Skin epidermis (tissue), 12 donors: ENCODE data around the gene RCL1.

ENCODE experiments used
- H3K27ac ChIP-seq, 21 experiments: fragments of 200-600 bp; sonication (generic) in 11 of 21; one replicate each; pipeline ENCODE4 v1.5.0; 2020; ENCODE audit warnings: mild to moderate bottlenecking in 3 of 21, inconsistent platforms in 2 of 21, moderate library complexity in 2 of 21
- H3K4me3 ChIP-seq, 7 experiments: fragments of 200-600 bp; sonication (generic) in 2 of 7; one replicate each; pipeline ENCODE4 v1.5.0; 2020; ENCODE audit warnings: inconsistent platforms in 2 of 7, mild to moderate bottlenecking in 2 of 7, moderate library complexity in 1 of 7

RCL1 gene

GRCh38 chr9:4836676-4837075, 43.9 kb downstream of the RCL1 start:
- H3K4me3 ChIP-seq = no peak overlapping the region
- peak overlapping the region in 1 of 21 experiments; percentile 11 for H3K27ac ChIP-seq

DNA sequence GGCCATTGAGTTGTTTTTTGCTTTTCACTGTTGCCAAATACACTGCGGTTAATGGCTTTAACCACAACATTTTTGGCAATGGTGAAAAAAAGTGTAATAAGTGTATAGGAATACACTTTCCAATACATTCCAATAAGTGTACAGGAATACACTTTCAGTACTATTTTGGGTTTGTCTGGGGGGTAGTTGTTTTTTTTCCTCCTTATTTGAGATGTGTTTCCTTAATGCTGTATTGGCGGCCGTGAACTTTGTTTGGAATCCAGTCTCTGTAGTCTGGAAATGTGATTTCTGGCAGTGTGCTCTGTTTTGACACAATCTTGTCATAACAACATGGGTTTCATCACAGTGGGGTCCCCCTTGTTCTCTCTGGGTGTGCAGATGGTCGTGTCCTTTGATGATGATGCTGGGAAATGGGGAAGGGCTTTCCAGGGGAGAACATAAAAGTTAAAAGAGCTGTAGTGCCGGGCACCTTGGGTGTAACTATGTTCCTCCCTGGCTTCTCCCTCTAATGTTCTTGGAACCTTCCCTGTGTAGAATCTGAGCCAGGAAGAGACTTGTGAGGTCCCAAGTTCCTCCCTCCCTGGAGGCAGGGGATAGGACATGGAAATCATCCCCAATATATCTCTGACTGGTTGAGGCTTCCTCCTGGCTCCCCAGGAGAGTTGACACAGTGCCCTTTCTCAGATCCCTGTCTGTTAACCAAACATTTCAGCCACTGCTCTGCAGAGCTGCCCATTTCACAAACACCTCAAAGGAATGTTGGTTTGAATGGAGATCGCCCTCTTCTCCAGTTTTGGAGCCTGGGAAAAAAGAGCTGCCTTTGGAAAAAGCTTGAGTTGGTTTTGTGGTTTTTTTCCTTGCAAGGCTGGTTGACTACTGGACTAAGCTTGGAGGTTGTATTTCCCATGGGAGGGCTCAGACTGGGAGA, 44.8 kb downstream of the RCL1 start:
- Histone ChIP-seq H3K27ac (peak overlapping the region in 3 of 21 experiments; percentile 34 to 59 (median 37)), H3K4me3 (no peak overlapping the region)

GRCh38 chr9:4838189-4838546, 45.4 kb downstream of the RCL1 start:
- peak overlapping the region in 2 of 21 experiments; percentile 34 to 37 for H3K27ac ChIP-seq
- H3K4me3 ChIP-seq = no peak overlapping the region

DNA sequence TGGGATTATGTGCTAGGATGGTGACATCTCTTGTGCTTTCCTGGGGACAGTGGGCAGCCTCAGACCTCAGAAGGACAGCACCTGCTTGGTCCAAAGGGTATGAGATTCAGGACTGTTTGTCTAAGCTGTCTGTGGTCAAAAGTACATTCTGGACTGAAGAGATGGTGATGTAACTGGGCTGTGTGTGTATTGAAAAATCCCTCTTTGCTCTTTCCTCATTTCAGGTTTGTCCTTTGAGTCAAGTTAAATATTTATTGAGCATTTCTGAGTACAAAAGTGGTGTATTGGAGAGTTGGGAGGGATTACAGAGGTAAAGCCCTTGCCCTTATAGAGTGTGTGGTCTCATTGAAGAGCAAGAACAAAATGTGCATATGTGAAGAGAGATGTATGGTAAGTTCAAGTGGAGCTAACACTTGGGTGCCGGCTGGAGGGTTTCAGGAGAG, 46.7 kb downstream of the RCL1 start:
- H3K27ac ChIP-seq = no peak overlapping the region
- no peak overlapping the region for H3K4me3 ChIP-seq

DNA sequence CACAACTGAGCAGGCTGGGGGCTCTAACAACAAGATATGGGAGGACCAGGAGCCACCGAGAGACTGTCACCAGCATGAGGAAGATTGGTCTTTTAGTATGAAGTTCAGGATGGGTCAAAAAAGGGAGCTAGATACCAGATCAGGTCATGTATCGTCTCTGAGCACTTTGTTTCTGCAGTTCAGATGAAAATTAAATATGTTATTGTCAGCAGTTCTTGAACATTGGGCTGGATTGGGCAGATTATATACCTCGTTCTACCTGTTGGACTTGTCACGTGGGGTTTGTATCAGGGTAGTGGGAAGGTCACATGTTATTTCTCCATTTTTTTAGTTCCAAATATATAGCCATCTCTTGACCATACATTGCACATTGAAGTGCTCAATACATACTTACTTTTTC, 47.3 kb downstream of the RCL1 start:
- no peak overlapping the region for H3K27ac ChIP-seq
- H3K4me3 ChIP-seq = no peak overlapping the region

GRCh38 chr9:4842213-4842612, 49.5 kb downstream of the RCL1 start:
- H3K4me3 ChIP-seq = no peak overlapping the region
- H3K27ac ChIP-seq = no peak overlapping the region

DNA sequence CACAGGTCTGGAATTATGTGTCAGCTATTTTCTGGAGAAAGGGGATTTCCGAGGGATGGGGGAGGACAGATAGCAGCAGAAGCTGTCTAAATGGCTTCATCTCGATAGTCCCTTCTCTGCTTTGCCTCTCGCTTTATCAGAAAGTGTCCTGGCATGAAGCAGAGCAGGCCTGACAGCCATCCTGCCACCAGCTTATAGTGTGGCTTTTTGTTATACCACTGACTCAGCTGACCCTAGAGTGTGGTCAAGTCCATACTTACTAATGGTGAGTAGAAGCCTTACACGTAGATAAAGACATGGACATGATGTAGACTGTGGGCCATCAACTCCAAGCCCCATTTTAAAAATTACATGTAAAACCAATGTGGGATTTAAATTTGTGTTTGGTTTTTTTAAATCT, 50.0 kb downstream of the RCL1 start:
- Histone ChIP-seq H3K4me3 (no peak overlapping the region), H3K27ac (no peak overlapping the region)

GRCh38 chr9:4844056-4844838, 51.5 kb downstream of the RCL1 start:
- H3K4me3 ChIP-seq = no peak overlapping the region
- H3K27ac ChIP-seq = no peak overlapping the region

- H3K27ac ChIP-seq = no peak overlapping the region
- no peak overlapping the region for H3K4me3 ChIP-seq
Measured at GRCh38 chr9:4849369-4849768, 56.6 kb downstream of the RCL1 start.

DNA sequence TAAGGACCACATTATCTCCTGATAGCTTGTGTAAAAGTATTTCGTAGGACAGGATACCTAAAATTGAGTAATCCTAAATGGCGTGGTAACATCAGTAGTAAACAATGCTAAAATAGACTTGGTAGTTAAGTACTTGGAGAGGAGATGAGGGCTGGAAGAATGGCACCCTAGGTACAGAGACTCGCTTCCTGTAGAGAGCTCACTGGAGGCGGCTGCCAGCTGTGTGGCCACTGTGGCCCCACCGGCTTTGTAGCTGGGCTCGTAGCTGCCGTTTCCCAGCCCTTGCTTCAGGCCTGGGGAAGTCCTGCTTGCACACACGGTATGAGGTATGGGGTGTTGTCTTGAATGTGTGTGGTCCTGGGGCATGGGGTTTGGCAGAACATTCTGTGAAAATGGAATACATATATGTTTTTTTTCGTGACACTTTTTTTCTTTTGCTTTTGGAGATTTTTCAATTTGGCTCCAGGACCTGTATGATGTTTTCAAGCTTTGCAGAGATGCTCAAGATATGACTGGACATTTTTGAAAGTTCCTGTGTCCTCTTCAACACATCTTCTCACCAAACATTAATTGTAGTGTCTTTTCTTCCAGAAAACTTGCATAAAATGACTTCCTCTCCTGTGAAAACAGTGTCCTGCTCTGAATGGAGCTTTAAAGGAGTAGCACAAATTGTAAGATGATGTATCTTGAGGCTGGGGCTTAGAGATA, 58.0 kb downstream of the RCL1 start:
- H3K27ac ChIP-seq = peak overlapping the region in 1 of 21 experiments; percentile 22
- no peak overlapping the region for H3K4me3 ChIP-seq

DNA sequence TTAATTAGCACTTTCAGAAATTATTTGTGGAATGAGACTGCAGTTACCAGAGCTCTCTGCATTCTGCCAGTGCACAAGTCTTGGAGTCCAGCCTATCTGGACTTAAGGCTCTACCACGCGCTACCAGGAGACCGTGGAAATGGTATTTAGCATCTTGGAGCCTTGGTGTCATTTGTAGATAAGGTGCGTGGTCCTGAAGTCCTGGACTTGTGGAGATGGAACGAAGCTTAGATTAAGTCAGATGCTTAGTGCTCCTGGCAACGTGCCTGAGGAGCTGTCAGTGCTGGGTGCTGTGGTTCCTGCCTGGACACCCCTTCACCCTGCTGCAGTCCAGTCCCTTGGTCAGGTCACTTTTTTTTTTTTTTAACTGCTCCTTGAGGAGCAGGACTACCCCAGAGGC, 59.7 kb downstream of the RCL1 start:
- Histone ChIP-seq H3K27ac (no peak overlapping the region), H3K4me3 (no peak overlapping the region)

DNA sequence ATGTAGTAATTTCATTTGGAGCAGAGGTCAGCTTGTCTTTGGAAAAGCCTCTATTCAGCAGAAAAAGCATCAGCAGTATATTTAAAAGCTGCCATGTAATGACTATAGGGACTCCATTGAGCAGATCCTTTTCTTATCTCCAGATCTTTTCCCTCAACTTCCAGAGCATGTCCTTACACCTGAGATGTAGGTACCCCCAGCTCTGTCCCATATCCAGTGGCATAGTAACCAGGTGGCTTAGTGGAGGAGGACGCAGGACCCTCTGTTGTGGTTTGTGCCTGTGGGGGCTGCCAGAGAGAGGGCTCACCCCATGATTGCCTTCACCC, 61.5 kb downstream of the RCL1 start:
- no peak overlapping the region for H3K27ac ChIP-seq
- H3K4me3 ChIP-seq = no peak overlapping the region

DNA sequence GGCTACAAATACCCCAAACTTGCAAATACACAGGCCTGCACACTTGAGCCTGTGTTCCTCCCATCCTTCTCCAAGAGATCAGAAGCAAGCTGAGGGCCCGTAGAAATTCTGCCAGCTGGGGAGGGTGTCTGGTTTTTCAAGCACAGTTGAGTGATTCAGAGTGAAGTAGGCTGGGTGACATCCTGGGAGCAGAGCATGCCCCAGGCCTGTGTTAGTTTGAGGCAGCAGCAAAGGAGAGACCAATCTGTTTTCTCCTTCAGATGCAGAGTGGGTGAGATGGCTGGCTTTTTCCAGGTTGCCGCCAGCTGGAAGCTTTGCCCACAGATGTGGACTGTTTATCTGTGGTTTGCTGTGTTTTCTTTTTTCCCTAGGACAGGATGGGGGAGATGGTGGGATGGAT, 63.1 kb downstream of the RCL1 start:
- Histone ChIP-seq H3K27ac (peak overlapping the region in 7 of 21 experiments; percentile 12 to 50 (median 31)), H3K4me3 (no peak overlapping the region)

- Histone ChIP-seq H3K27ac (no peak overlapping the region), H3K4me3 (no peak overlapping the region)
Measured at GRCh38 chr9:4857163-4857810, 64.5 kb downstream of the RCL1 start.

GRCh38 chr9:4859035-4859434, 66.3 kb downstream of the RCL1 start:
- no peak overlapping the region for H3K4me3 ChIP-seq
- H3K27ac ChIP-seq = no peak overlapping the region

DNA sequence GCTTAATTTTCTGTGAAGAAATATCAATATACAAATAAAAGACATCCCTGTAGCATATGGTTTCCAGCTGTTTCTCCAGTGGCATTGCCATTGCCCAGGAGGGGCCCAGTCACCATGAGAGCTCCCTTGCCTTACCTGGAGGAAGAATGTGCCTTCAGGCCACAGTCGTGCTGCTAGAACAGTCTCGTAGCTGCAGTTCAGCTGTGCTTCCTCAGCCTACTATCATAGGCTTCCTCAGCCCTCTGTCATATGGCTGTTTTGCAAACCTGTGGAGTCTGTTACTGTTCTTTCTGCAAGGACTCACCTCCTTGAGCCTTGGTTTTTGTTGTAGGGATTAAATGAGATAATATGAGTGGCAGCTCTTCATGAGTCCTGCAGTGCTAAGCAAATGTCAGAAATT, 67.6 kb downstream of the RCL1 start:
- H3K27ac ChIP-seq = no peak overlapping the region
- no peak overlapping the region for H3K4me3 ChIP-seq

DNA sequence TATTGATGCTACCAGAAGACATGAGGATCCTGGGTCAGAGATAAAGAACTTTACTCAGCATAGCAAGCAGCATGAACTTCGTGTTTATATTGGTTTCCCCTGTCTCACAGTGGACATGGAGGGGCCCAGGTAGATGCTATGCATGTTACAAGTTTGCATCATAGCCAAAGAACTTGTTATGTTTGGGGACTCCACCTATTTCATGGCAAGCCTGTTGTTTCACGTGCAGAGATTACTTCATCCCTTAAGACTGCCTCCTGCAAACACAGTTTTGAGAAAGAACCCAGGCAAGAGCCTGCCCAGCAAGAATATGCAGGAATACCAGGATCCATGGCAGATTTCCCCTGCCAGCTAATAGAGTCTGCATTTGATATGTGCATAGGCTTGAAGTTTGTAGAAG, 68.4 kb downstream of the RCL1 start:
- peak overlapping the region in 1 of 21 experiments; percentile 15 for H3K27ac ChIP-seq

DNA sequence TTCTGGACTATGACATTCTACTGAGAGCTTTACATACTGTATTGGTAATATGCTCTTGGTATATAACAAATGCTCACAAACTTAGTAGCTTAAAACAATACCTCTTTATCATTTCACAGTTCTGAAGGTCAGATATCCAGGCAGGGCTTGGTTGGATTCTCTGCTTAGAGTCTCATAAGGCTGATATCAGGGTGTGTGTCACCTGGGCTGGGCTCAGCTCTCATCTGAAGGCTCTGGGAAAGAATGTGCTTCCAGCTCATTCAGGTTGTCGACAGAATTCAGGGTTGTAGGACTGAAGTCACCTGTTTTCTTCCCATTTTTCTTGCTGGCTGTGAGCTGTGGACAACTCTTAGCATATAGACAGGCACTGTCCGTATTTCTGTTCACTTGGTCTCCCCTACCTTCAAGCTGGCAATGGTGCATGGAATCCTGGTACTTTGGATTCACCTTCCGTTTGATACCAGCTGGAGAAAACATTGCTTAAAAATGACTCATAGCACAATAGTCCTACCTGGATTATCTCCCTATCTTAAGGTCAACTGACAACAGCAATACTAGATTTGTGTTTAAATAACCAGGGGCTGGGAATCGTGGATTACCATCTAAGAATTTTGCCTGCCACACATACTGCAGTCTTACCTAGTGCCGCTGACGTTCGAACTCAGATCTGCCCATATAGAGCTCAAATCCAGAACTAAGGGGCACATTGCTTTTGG, 69.2 kb downstream of the RCL1 start:
- no peak overlapping the region for H3K4me3 ChIP-seq
- no peak overlapping the region for H3K27ac ChIP-seq

More for the DNA sequence above, 68.4 kb downstream of the RCL1 start:
- no peak overlapping the region for H3K4me3 ChIP-seq

DNA sequence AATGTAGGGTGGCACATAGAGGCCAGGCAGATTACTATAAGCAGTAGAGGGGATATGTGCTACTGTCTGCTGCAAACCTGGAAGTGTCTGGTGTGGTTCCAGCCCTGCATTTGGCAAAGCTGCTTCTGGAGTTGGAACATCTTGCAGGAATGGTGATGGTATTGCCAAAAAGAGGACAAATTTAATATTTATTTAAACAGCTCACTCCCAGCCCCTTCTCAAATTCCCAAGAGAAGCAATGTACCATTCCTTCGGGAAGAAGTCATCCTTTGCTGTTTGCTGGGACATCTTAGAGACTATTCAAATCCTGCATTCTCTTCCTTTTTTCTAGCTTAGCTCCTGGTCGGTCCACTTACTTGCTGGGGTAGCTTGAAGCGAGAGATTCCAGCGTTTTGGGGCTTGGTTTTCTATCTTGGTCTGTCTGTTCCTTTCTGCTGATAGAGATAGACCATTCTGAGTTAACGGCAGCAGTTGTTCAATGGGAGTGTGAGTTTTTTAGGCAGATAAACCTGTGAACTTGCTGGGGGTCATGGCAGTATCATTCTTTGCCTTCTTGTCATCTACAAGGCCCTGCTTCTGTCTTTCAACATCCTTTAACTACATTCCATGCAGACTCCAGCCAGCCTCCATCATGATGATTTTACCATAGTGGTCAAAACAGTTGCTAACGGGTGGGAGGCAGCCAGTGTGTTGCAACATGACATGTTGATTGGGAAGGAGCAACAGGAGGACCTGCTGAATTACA, 69.9 kb downstream of the RCL1 start:
- Histone ChIP-seq H3K27ac (no peak overlapping the region), H3K4me3 (no peak overlapping the region)
